GM12892 (cell line): ENCODE data around the gene ADCY9.

Source experiments
- DNase-seq: peaks from one replicate; pipeline ENCODE4 v3.0.0; 2011; ENCODE audit not compliant: insufficient read length
- FAIRE-seq: peaks from 2 replicates; lab custom pipeline; 2011; peaks lifted over from hg19 to GRCh38; lab: Jason Lieb, UNC
- POLR2A ChIP-seq: IDR thresholded peaks from 2 replicates; pipeline ENCODE4 v1.6.1; 2011; ENCODE audit warnings: low read depth, low read length, control low read depth
- POLR2AphosphoS5 ChIP-seq: IDR thresholded peaks from 2 replicates; pipeline ENCODE4 v1.6.1; 2011; ENCODE audit warnings: low read depth, low read length, control low read depth
- TAF1 ChIP-seq: IDR thresholded peaks from 2 replicates; pipeline ENCODE4 v1.6.1; 2011; ENCODE audit warnings: low read depth, mild to moderate bottlenecking, control low read depth, low read length, borderline replicate concordance

ADCY9 gene

GRCh38 chr16:4089811-4090301 lies 26.4 kb downstream of the ADCY9 start:
- no peak for TF ChIP-seq POLR2A
- TF ChIP-seq POLR2AphosphoS5, result no peak
- no peak for TF ChIP-seq TAF1
- FAIRE-seq (no peak), DNase-seq (no peak)

- no peak for TF ChIP-seq POLR2AphosphoS5
- TF ChIP-seq POLR2A, result no peak
- no peak for TF ChIP-seq TAF1
Measured at GRCh38 chr16:4089251-4089810, 26.9 kb downstream of the ADCY9 start.

GRCh38 chr16:4087990-4088577 lies 28.2 kb downstream of the ADCY9 start:
- no peak for DNase-seq
- no peak for TF ChIP-seq POLR2AphosphoS5
- no peak for FAIRE-seq

More at GRCh38 chr16:4089251-4089810, 26.9 kb downstream of the ADCY9 start:
- DNase-seq, result no peak
- no peak for FAIRE-seq

GRCh38 chr16:4087099-4087885 lies 28.9 kb downstream of the ADCY9 start:
- TF ChIP-seq POLR2AphosphoS5, result no peak
- TF ChIP-seq TAF1, result no peak
- TF ChIP-seq POLR2A, result no peak
- DNase-seq (no peak), FAIRE-seq (no peak)

- DNase-seq, result no peak
- no peak for FAIRE-seq
- no peak for TF ChIP-seq TAF1
- no peak for TF ChIP-seq POLR2A
- TF ChIP-seq POLR2AphosphoS5, result no peak
Measured at GRCh38 chr16:4086153-4086552, 30.1 kb downstream of the ADCY9 start.

- FAIRE-seq (no peak), DNase-seq (no peak)
- TF ChIP-seq TAF1, result no peak
Measured at GRCh38 chr16:4085405-4085970, 30.8 kb downstream of the ADCY9 start.

GRCh38 chr16:4083347-4083870 lies 32.8 kb downstream of the ADCY9 start:
- DNase-seq, result no peak
- TF ChIP-seq TAF1, result no peak
- no peak for TF ChIP-seq POLR2A
- TF ChIP-seq POLR2AphosphoS5, result no peak
- no peak for FAIRE-seq

GRCh38 chr16:4082474-4083044 lies 33.7 kb downstream of the ADCY9 start:
- TF ChIP-seq POLR2A (no peak), POLR2AphosphoS5 (no peak), TAF1 (no peak)
- FAIRE-seq (no peak), DNase-seq (no peak)

- FAIRE-seq, result no peak
- DNase-seq, result no peak
- TF ChIP-seq POLR2A (no peak), POLR2AphosphoS5 (no peak), TAF1 (no peak)
Measured at GRCh38 chr16:4081521-4082021, 34.7 kb downstream of the ADCY9 start.

- TF ChIP-seq POLR2A, result no peak
- TF ChIP-seq TAF1, result no peak
- TF ChIP-seq POLR2AphosphoS5, result no peak
- no peak for DNase-seq
- no peak for FAIRE-seq
Measured at GRCh38 chr16:4081047-4081446, 35.2 kb downstream of the ADCY9 start.

- DNase-seq (no peak), FAIRE-seq (no peak)
- TF ChIP-seq POLR2AphosphoS5 (no peak), TAF1 (no peak), POLR2A (no peak)
Measured at GRCh38 chr16:4077174-4077649, 39.0 kb downstream of the ADCY9 start.
